Prostate gland (tissue), 2 donors: ENCODE results near the gene PCDHGA7.

ENCODE experiments used
- CTCF ChIP-seq, 4 experiments: fragments of 200-600 bp in 2 of 4; fragments of 450-650 bp in 2 of 4; sonication (generic) in 2 of 4; IDR thresholded peaks; 1 replicate in 3 of 4; 2 replicates in 1 of 4; pipeline ENCODE4 v1.5.1; 2016 to 2019; ENCODE audit warnings: antibody characterized with exemption in 4 of 4, mild to moderate bottlenecking in 2 of 4, moderate library complexity in 2 of 4
- POLR2A ChIP-seq: fragments of 450-650 bp; IDR thresholded peaks from one replicate; pipeline ENCODE4 v1.6.1; 2016; ENCODE audit warnings: antibody characterized with exemption, mild to moderate bottlenecking
- POLR2AphosphoS5 ChIP-seq: sonication (generic); formaldehyde crosslinking; IDR thresholded peaks from one replicate; pipeline ENCODE4 v1.6.1; 2017; ENCODE audit warnings: antibody characterized with exemption

- TF ChIP-seq POLR2AphosphoS5 (no peak), CTCF (IDR thresholded peaks at IDR 0.05) (no peak), POLR2A (no peak)
Observed at GRCh38 chr5:141411575-141411974, 29.0 kb downstream of the PCDHGA7 start.
